Articular chondrocyte of knee joint (primary cell): ENCODE data around the gene SPARC. TPM values are rescaled to one million over a fixed set of nuclear protein-coding genes. Genes with fewer than 3 reads are reported as not detected.

Experiments used
- small RNA-seq: library from RNA; depleted of rRNA; stranded (forward); fragments of <200 nt; gene quantifications from one replicate; pipeline ENCODE3, GENCODE V24; 2012
- total RNA-seq: library from RNA; depleted of rRNA; stranded (reverse); fragments of >200 nt; gene quantifications from 2 replicates; pipeline ENCODE4 v1.2.3, GENCODE V29; 2012

SPARC gene
- total RNA-seq, result 2,547 and 3,181 TPM in 2 replicates

DNA sequence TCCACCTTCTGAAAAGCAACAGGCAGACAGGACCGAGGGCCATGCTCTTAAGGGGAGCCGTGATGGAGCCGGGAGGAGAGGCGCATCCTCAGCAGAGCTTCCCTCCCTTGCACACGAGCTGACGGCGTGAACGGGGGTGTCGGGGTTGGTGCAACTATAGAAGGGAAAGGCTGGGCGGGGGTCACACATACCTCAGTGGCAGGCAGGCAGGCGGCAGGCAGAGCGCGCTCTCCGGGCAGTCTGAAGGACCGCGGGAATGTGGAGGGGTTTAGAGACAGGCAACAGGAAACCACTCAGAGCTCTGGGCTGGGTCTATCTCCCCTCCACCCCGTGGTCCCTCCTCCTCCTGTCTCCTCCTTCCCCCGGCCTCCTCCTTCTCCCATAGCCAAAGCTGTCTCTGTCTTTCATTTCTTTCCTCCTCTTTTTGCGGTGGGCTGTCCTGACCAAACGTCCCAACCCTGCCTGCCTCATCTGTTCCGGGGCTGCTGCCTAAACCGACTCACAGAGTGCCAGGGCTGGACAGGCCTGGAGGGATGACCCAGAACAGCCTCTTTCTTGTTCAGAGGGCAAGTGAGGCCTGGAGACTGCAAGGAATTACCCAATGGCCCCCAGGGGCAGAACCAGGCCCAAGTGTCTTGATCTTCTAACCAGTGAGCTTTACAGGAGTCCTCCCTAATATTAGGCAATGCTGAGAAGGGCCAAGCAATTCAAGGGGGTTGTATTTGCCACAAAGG is at the start of gene SPARC:
Gene SPARC (minus strand): TSS at position 242 of the 734 bp plus-strand sequence. CDS start 10,727 bp downstream, outside the sequence.

Small RNAs within 50 kb of the gene (small RNA-seq; reads per million reads assigned to genes)
- gene RN7SKP232, result not detected

Other genes with a start within 250 kb of the SPARC start
- gene SLC36A1, start 239.3 kb downstream of the SPARC start, total RNA-seq, result 12.7 and 16.0 TPM in 2 replicates
- under 0.01 and 0.11 TPM in 2 replicates for gene FAT2, start 95.6 kb downstream of the SPARC start, total RNA-seq
- gene ATOX1, start 71.7 kb upstream of the SPARC start, total RNA-seq, result 33.0 and 53.3 TPM in 2 replicates
- 172 and 186 TPM in 2 replicates for gene G3BP1, start 85.0 kb upstream of the SPARC start, total RNA-seq
- gene GLRA1, start 237.9 kb upstream of the SPARC start, total RNA-seq, result not detected in 2 replicates